Measurements from ENCODE around the gene CHRNA1. TPM values are rescaled to one million over a fixed set of nuclear protein-coding genes. Genes with fewer than 3 reads are reported as not detected.

Gene CHRNA1
- total and polyA plus RNA-seq, 9 of the 15 experiments (the other 6 are each of a cell fraction or from before 2014, with no cell fraction given): not detected

DNA sequence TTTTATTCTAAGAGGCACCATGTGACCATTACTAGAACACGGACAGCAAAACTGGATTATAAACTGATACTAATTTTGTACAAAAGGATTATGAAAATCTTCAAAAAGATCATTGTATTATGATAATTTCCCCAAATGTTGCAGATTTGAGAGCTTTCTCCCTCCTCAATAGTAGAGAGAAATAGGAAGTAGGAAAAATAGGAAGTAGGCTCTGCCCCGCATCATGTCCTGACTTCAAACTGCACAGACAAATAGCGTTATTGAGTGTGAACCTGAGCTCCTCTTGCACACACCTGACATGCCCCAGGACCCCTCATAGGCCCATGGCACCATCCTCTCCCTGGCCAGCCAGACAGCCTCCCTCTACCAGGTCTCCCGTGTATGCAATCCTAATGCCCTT, 25.4 kb downstream of the CHRNA1 start:
- no TSS peak for BruUV-seq (replicated peaks)
- Histone ChIP-seq H3K36me3 (ENCODE audit: control insufficient read depth, insufficient read depth, low read length) (no peaks in the 10 kb centered on the region), H3K4me1 (replicated peaks in 1 of 2; ENCODE audit: control insufficient read depth in 2 of 2, insufficient read depth in 2 of 2, low read length in 2 of 2) (no peaks in the 10 kb centered on the region), H3K4me3 (no peak overlapping the region), H3K9me1 (ENCODE audit: control insufficient read depth, insufficient read depth, low read length) (no peaks in the 10 kb centered on the region), H3K9ac (ENCODE audit: insufficient read depth in 1 of 2, low read depth in 2 of 2, low read length in 2 of 2) (no peak overlapping the region), H3K4me2 (ENCODE audit: insufficient read depth, low read length) (no peak overlapping the region), H3K27ac (ENCODE audit: extremely low read depth, low read depth, low read length) (no peak overlapping the region), H4K20me1 (replicated peaks; ENCODE audit: control insufficient read depth, insufficient read depth, low read length) (no peaks in the 10 kb centered on the region), H3K9me3 (replicated peaks; ENCODE audit: control insufficient read depth, insufficient read depth, low read depth, low read length) (no peaks in the 10 kb centered on the region), H3K79me2 (ENCODE audit: control insufficient read depth, insufficient read depth, low read length) (no peaks in the 10 kb centered on the region), H3K27me3 (ENCODE audit: control insufficient read depth in 2 of 2, insufficient read depth in 2 of 2, low read length in 2 of 2) (peaks cover 13 to 20% of the 10 kb centered on the region in 2 experiments; a peak in 4 of 5 replicates), H2AFZ (ENCODE audit: low read depth, low read length) (no peak overlapping the region)
- ChIA-PET POLR2A (no interaction called here), CTCF (ENCODE audit: low intra/inter-chr PET ratio) (no interaction called here)
- in situ Hi-C loops (cut with MboI) (no loop called here), intact Hi-C loops (cut with micrococcal nuclease) (no loop called here)
- FAIRE-seq (no peak), DNase-seq (ENCODE audit: extremely low read depth in 1 of 4, low spot score in 3 of 4) (no peak), ATAC-seq (no peak)
- 3% methylated on average over 4 of the region's 4 CpGs for WGBS (ENCODE audit: insufficient coverage, low coverage, missing lambda C conversion rate)
- TF ChIP-seq TCF7 (IDR thresholded peaks at IDR 0.05; ENCODE audit: borderline replicate concordance) (no peak), HDAC3 (IDR thresholded peaks at IDR 0.05; ENCODE audit: borderline replicate concordance, partially characterized antibody) (no peak), POLR2AphosphoS5 (IDR thresholded peaks at IDR 0.05; ENCODE audit: control insufficient read depth, insufficient read depth, low read depth, low read length) (no peak)
- TF ChIP-seq, protein P1, sequence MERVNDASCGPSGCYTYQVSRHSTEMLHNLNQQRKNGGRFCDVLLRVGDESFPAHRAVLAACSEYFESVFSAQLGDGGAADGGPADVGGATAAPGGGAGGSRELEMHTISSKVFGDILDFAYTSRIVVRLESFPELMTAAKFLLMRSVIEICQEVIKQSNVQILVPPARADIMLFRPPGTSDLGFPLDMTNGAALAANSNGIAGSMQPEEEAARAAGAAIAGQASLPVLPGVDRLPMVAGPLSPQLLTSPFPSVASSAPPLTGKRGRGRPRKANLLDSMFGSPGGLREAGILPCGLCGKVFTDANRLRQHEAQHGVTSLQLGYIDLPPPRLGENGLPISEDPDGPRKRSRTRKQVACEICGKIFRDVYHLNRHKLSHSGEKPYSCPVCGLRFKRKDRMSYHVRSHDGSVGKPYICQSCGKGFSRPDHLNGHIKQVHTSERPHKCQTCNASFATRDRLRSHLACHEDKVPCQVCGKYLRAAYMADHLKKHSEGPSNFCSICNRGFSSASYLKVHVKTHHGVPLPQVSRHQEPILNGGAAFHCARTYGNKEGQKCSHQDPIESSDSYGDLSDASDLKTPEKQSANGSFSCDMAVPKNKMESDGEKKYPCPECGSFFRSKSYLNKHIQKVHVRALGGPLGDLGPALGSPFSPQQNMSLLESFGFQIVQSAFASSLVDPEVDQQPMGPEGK (CRISPR knock-in tag; IDR thresholded peaks at IDR 0.05; ENCODE audit: borderline replicate concordance): no peak
- TF ChIP-seq, protein P2, sequence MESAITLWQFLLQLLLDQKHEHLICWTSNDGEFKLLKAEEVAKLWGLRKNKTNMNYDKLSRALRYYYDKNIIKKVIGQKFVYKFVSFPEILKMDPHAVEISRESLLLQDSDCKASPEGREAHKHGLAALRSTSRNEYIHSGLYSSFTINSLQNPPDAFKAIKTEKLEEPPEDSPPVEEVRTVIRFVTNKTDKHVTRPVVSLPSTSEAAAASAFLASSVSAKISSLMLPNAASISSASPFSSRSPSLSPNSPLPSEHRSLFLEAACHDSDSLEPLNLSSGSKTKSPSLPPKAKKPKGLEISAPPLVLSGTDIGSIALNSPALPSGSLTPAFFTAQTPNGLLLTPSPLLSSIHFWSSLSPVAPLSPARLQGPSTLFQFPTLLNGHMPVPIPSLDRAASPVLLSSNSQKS (CRISPR knock-in tag; IDR thresholded peaks at IDR 0.05): no peak
- TF ChIP-seq, protein P3, sequence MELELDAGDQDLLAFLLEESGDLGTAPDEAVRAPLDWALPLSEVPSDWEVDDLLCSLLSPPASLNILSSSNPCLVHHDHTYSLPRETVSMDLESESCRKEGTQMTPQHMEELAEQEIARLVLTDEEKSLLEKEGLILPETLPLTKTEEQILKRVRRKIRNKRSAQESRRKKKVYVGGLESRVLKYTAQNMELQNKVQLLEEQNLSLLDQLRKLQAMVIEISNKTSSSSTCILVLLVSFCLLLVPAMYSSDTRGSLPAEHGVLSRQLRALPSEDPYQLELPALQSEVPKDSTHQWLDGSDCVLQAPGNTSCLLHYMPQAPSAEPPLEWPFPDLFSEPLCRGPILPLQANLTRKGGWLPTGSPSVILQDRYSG (tag; conservative IDR thresholded peaks at IDR 0.05; ENCODE audit: low read depth): no peak
- TF ChIP-seq, protein P4, sequence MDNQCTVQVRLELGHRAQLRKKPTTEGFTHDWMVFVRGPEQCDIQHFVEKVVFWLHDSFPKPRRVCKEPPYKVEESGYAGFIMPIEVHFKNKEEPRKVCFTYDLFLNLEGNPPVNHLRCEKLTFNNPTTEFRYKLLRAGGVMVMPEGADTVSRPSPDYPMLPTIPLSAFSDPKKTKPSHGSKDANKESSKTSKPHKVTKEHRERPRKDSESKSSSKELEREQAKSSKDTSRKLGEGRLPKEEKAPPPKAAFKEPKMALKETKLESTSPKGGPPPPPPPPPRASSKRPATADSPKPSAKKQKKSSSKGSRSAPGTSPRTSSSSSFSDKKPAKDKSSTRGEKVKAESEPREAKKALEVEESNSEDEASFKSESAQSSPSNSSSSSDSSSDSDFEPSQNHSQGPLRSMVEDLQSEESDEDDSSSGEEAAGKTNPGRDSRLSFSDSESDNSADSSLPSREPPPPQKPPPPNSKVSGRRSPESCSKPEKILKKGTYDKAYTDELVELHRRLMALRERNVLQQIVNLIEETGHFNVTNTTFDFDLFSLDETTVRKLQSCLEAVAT (IDR thresholded peaks at IDR 0.05): no peak
- TF ChIP-seq, protein P5, sequence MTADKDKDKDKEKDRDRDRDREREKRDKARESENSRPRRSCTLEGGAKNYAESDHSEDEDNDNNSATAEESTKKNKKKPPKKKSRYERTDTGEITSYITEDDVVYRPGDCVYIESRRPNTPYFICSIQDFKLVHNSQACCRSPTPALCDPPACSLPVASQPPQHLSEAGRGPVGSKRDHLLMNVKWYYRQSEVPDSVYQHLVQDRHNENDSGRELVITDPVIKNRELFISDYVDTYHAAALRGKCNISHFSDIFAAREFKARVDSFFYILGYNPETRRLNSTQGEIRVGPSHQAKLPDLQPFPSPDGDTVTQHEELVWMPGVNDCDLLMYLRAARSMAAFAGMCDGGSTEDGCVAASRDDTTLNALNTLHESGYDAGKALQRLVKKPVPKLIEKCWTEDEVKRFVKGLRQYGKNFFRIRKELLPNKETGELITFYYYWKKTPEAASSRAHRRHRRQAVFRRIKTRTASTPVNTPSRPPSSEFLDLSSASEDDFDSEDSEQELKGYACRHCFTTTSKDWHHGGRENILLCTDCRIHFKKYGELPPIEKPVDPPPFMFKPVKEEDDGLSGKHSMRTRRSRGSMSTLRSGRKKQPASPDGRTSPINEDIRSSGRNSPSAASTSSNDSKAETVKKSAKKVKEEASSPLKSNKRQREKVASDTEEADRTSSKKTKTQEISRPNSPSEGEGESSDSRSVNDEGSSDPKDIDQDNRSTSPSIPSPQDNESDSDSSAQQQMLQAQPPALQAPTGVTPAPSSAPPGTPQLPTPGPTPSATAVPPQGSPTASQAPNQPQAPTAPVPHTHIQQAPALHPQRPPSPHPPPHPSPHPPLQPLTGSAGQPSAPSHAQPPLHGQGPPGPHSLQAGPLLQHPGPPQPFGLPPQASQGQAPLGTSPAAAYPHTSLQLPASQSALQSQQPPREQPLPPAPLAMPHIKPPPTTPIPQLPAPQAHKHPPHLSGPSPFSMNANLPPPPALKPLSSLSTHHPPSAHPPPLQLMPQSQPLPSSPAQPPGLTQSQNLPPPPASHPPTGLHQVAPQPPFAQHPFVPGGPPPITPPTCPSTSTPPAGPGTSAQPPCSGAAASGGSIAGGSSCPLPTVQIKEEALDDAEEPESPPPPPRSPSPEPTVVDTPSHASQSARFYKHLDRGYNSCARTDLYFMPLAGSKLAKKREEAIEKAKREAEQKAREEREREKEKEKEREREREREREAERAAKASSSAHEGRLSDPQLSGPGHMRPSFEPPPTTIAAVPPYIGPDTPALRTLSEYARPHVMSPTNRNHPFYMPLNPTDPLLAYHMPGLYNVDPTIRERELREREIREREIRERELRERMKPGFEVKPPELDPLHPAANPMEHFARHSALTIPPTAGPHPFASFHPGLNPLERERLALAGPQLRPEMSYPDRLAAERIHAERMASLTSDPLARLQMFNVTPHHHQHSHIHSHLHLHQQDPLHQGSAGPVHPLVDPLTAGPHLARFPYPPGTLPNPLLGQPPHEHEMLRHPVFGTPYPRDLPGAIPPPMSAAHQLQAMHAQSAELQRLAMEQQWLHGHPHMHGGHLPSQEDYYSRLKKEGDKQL (CRISPR knock-in tag; IDR thresholded peaks at IDR 0.05; ENCODE audit: borderline replicate concordance): no peak

Measured in K562 (cell line).